ENCODE data around the gene ATP8B1.
"Not testable (repeated sequence)": the region's sequence is repeated elsewhere in the genome, so short reads cannot be mapped to it uniquely, and the experiment has no call there.

DNA sequence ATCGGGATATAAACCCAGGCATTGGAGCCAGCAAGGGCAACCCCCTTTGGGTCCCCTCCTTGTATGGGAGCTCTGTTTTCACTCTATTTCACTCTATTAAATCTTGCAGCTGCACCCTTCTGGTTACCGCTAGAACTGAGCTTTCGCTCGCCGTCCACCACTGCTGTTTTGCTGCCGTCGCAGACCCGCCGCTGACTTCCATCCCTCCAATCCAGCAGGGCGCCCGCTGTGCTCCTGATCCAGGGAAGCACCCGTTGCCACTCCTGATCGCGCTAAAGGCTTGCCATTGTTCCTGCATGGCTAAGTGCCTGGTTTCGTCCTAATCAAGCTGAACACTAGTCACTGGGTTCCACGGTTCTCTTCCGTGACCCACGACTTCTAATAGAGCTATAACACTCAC is 68.1 kb downstream of the ATP8B1 start:
- TF ChIP-seq EP300, POLR2AphosphoS5 (IDR thresholded peaks at IDR 0.05): not testable (repeated sequence)
- TF ChIP-seq, protein P1, sequence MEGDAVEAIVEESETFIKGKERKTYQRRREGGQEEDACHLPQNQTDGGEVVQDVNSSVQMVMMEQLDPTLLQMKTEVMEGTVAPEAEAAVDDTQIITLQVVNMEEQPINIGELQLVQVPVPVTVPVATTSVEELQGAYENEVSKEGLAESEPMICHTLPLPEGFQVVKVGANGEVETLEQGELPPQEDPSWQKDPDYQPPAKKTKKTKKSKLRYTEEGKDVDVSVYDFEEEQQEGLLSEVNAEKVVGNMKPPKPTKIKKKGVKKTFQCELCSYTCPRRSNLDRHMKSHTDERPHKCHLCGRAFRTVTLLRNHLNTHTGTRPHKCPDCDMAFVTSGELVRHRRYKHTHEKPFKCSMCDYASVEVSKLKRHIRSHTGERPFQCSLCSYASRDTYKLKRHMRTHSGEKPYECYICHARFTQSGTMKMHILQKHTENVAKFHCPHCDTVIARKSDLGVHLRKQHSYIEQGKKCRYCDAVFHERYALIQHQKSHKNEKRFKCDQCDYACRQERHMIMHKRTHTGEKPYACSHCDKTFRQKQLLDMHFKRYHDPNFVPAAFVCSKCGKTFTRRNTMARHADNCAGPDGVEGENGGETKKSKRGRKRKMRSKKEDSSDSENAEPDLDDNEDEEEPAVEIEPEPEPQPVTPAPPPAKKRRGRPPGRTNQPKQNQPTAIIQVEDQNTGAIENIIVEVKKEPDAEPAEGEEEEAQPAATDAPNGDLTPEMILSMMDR (IDR thresholded peaks at IDR 0.05), result not testable (repeated sequence)
